Measurements from ENCODE around the gene KRTAP10-4.
"Not testable (repeated sequence)": the region's sequence is repeated elsewhere in the genome, so short reads cannot be mapped to it uniquely, and the experiment has no call there.

KRTAP10-4 gene

GRCh38 chr21:44601596-44602462, 28.3 kb downstream of the KRTAP10-4 start:
- no peak for DNase-seq

- no peak for DNase-seq
Observed at GRCh38 chr21:44602463-44602850, 28.9 kb downstream of the KRTAP10-4 start.

- no peak for DNase-seq
Observed at GRCh38 chr21:44603109-44603875, 29.8 kb downstream of the KRTAP10-4 start.

DNA sequence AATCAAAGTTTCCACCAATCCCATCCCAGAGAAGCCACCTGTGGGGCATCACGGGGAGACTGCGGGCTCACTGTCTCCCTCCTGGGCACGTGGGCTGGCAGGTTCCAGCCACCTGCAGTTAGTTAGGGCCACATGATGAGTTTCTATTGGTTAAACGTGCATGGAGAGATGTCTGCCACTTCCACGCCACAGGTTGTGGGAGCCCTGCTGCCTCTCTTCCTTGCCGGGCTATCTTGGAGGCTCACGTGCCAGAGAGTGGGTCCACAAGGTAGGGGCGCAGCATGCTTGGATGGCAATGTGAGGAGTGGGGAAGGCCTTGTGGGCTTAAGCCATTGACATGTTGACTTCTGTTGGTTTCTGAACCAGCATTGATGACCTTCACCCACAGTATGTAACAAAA, 30.4 kb downstream of the KRTAP10-4 start:
- DNase-seq, result no peak

DNA sequence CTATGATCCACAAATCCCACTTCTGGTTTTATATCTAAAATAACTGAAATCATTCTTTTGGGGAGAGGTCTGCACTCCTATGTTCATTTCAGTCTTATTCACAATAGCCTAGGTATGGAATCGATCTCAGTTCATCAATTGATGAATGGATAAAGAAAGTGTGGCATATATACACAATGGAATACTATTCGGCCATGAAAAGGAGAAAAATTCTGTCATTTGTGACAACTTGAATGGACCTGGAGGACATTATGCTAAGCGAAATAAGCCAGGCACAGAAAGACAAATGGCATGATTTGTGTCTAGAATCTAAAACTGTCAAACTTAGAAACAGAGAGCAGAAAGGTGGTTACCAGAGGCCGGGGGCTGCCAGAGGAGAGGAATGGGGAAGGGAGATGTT, 33.0 kb downstream of the KRTAP10-4 start:
- DNase-seq, result no peak

DNA sequence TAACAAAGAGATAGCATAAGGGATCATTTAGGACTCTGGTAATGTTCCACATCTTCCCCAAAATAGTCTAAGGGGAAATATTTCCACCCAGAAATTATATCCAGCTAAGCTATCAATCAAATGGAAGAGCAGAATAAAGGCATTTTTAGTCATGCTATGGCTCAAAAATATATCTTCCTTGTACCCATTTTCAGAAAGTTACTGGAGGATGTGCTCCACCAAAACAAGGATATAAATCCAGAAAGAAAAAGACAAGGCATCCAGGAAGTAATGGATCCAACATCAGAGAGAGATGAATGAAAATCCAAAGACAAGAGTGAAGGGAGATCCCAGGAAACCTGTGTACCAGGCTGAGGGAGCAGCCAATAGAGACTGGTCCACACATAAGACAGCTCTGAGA, 35.7 kb downstream of the KRTAP10-4 start:
- DNase-seq, result no peak

DNA sequence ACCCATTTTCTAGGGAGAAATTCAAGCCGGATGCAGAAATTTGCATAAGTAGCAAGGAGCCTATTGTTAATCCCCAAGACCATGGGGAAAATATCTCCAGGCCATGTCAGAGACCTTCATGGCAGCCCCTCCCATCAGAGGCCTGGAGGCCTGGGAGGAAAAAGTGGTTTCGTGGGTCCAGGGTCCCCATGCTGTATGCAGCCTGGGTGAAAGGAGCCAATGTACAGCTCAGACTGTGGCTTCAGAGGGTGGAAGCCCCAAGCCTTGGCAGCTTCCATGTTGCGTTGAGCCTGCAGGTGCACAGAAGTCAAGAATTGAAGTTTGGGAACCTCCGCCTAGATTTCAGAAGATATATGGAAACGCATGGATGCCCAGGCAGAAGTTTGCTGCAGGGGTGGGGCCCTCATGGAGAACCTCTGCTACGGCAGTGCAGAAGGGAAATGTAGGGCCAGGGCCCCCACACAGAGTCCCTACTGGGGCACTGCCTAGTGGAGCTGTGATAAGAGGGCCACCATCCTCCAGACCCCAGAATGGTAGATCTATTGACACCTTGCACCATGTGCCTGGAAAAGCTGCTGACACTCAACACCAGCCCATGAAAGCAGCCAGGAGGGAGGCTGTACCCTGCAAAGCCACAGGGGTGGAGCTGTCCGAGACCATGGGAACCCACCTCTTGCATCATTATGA, 36.8 kb downstream of the KRTAP10-4 start:
- not testable (repeated sequence) for DNase-seq

GRCh38 chr21:44611551-44611950, 38.0 kb downstream of the KRTAP10-4 start:
- no peak for DNase-seq

DNA sequence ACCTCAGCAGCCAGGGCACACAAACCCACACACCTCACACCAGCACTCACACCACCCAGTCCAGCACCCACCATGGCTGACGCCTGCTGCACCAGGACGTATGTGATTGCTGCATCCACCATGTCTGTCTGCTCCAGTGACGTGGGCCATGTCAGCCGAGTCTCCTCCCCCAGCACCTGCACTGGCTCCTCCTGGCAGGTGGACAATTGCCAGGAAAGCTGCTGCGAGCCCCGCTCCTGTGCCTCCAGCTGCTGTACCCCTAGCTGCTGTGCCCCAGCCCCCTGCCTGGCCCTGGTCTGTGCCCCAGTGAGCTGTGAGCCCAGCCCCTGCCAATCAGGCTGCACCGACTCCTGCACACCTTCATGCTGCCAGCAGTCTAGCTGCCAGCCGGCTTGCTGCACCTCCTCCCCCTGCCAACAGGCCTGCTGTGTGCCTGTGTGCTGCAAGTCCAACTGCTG, 38.5 kb downstream of the KRTAP10-4 start, which contains the start of gene KRTAP10-8:
KRTAP10-8 (plus strand) TSS at position 51 of the 458 bp plus-strand sequence; CDS start at position 73, 22 bp downstream.
- no peak for DNase-seq

GRCh38 chr21:44612669-44613229, 39.2 kb downstream of the KRTAP10-4 start:
- DNase-seq, result no peak

DNA sequence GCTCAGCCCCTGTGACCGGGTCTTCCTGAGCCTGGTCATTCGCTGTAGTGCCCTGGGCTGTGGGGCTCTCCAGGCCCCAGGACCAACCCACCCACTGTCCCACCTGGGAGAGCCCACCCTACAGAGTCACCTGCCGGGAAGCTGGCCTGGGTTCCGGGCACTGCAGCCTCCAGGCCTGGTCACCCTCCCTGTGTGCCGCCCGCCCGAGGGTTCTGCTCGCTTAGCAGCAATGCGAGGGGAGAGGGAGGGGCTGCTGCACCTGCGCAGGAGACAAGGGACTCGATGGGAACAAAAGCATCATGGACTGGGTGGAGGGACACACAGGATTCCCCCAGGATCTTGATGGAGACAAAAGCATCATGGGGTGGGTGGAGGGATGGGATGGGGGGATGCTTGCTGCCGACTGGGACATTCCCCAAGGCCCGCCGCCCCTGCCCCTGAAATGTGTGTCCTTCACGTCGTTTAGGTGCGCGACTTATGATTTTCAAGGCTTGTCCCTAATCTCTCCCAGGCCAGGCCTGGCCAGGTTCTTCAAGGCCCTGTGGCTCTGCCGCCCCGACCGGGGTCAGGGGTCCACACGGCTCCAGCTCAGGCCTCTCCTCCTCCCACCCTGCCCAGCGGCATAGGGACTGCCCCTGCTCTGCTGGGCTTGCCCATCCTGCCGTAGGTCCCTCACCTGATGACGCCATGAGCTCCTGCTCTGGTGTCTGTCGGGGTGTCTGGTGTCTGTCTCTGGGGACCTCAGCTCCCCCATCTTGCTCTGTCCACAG, 40.0 kb downstream of the KRTAP10-4 start:
- no peak for DNase-seq

- DNase-seq, result no peak
Observed at GRCh38 chr21:44614161-44614631, 40.7 kb downstream of the KRTAP10-4 start.

DNA sequence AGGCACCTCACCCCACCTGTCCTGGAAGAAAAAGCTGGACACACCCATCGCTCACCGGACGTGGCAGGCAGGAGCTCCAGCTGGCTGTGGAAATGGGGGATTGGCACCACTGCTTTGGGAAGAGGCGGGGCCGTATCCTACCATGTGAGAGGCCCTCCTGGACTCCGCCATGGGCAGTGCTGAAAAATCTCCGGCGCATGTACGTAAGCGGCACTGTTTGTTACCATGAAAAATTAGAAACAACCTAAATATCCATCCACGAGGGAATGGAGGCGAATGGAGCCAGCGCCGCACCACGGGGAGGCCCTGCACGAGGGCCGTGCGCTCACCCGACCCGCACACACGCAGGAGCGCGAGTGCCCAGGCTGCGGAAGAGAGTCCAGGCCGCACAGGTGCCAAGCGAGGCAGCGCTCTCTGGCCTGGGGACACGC, 41.4 kb downstream of the KRTAP10-4 start:
- no peak for DNase-seq

DNA sequence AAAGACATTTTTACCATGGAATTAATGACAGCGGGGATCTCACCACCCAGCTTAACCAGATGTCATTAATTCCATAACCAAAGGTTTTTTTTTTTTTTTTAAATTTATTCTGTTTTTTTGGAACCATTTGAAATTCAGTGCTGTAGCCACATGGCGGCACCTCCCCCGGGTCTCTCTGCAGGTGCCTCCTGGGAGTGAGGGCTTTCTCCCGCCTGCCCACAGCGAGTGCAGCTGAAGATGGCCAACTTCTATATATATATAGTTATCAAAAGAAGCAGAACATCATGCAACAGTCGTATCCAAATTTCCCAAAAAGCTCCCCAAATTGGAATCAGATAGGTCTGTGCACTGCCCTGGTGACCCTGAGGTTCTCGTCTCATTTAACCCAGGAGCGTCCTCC, 41.9 kb downstream of the KRTAP10-4 start:
- no peak for DNase-seq

GRCh38 chr21:44615911-44616590, 42.5 kb downstream of the KRTAP10-4 start:
- no peak for DNase-seq

DNA sequence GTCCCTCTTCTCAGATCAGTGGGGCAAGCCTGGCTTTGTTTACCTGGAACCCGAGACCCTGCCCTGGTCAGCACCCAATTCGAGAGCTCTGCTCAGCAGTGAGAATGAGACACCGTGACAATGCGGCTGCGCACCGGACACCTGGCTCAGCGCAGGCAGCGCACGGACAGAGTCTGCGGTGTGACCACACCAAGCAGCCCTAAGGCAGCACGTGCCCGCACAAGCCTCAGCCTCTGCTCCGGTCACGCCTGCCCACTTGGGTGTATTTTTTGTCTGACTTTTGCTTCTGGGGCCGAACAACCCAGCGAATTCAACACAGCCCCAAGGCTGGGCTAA, 43.0 kb downstream of the KRTAP10-4 start:
- no peak for DNase-seq

GRCh38 chr21:44617071-44617501, 43.6 kb downstream of the KRTAP10-4 start:
- DNase-seq, result no peak

DNA sequence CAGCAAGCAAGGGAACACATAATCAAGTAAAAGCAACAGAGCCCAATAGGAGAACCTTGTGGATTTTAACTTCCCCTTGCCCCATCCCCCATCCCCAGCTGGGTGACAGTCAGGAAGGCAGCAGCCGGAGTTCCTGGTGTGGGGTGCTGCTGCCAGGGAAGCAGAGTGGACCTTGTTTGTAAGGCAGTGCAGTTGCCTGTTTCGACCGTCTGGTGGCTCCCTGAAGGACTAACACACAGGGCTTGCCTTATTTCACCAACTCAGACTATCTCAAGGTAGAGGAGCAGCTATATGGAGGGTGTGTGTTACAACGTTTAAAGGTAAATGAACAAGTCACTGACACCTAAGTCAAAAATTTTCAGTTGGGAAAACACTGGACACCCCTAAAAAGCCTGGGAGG, 45.0 kb downstream of the KRTAP10-4 start:
- no peak for DNase-seq

DNA sequence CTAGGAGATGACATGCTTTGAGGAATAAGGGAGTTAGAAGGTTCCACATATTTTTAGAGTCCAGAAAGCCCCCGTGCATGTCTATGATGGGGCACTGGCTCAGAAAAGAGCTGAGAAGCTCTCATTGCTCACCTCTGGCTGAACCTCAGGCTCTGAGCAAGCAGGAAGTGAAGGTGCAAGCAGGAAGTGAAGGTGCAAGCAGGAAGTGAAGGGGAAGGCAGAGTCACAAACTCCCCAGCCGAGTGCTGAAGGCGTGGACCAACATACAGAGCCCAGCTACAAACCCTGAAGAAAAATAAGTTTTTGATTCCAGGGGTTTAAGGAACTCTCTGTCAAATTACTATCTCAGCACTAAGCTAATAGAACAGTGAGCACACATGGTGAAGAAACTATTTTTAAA, 45.4 kb downstream of the KRTAP10-4 start:
- DNase-seq, result peak; percentile 77

DNA sequence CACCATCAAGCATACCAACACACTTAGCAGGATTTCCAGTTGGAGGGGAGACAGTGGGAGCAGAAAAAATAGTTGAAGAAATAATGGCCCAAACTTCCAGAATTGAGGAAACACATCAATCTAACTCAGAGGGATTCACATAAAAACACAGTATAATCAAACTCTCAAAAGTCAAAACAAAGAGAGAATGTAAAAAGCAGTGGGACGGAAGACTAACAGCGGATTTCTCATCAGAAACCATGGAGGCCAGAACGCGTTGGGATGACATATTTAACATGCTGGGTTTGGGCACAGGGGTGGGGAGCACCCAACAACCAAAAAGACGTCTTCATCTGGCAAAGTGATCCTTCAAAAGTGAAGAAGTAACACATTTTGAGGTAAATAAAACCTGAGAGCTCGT, 46.4 kb downstream of the KRTAP10-4 start:
- no peak for DNase-seq

DNA sequence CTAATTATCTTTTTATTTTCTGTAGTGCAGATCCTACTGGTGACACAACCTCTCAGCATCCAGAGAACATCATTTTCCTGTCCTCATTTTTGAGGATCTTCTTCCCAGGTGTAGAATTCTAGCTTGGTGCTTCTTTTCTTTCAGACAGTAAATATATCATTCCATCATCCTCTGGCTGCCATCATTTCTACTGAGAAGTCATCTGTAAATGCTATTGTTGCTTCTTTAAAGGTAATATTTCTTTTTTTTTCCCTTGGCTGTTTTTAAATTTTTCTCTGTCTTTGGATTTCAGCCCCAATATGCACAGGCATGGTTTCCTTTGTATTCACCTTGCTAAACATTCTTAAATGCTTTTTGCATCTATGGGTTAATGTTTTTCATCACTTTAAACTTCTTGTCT, 50.0 kb downstream of the KRTAP10-4 start:
- DNase-seq, result no peak

Data from activated CD8-positive, alpha-beta memory T cell treated with anti-CD3 and anti-CD28 coated beads for 24 hours (primary cell).